ENCODE results near the gene CFP.

DNA sequence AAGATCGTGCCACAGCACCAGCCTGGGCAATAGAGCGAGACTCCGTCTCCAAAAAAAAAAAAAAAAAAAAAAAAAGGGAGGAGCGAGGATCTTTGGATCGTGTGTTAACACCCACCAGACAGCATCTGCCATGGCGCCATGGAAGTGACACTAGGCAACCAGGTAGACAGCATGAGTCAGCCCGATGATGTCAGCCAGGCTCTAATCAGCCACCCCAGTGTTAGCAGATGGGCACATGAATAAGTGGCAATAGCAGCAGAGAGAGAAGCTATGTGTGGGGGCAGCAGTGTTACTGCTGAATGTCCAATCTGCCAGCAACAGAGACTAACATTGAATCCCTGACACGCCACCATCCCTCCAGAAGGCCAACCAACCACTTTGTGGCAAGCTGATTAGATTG, 16.6 kb downstream of the CFP start:
- TF ChIP-seq EP300 (conservative IDR thresholded peaks at IDR 0.05; ENCODE audit: poor library complexity, severe bottlenecking): no peak
- TF ChIP-seq, protein P1, sequence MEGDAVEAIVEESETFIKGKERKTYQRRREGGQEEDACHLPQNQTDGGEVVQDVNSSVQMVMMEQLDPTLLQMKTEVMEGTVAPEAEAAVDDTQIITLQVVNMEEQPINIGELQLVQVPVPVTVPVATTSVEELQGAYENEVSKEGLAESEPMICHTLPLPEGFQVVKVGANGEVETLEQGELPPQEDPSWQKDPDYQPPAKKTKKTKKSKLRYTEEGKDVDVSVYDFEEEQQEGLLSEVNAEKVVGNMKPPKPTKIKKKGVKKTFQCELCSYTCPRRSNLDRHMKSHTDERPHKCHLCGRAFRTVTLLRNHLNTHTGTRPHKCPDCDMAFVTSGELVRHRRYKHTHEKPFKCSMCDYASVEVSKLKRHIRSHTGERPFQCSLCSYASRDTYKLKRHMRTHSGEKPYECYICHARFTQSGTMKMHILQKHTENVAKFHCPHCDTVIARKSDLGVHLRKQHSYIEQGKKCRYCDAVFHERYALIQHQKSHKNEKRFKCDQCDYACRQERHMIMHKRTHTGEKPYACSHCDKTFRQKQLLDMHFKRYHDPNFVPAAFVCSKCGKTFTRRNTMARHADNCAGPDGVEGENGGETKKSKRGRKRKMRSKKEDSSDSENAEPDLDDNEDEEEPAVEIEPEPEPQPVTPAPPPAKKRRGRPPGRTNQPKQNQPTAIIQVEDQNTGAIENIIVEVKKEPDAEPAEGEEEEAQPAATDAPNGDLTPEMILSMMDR (IDR thresholded peaks at IDR 0.05; ENCODE audit: poor library complexity, severe bottlenecking): no peak
- no peak for TF ChIP-seq EZH2 (IDR thresholded peaks at IDR 0.05; ENCODE audit: borderline replicate concordance, insufficient read depth, low read length, poor library complexity, severe bottlenecking)
- TF ChIP-seq TAF1 (IDR thresholded peaks at IDR 0.05; ENCODE audit: low read depth): no peak
- no peak for TF ChIP-seq POLR2AphosphoS5 (IDR thresholded peaks at IDR 0.05)
